GM21723 (cell line): Measurements from ENCODE around the gene GATM.
A peak's percentile ranks its signal among the peaks of the same experiment; 100 is the strongest.

Experiments
- ATAC-seq: cut with Tn5 transposase; IDR thresholded peaks from one replicate; pipeline ENCODE4 v1.9.1; 2021; ENCODE audit warnings: mild to moderate bottlenecking, moderate library complexity; ENCODE audit not compliant: unreplicated experiment

The GATM gene

GRCh38 chr15:45378149-45378912 is at the start of gene GATM:
Gene GATM, minus strand, starts transcription at chr15:45378544. Its CDS starts 91 bp downstream, at chr15:45378453.
- peak; percentile 88 for ATAC-seq

- no peak for ATAC-seq
Measured at GRCh38 chr15:45427085-45427484, 48.7 kb upstream of the GATM start.

- no peak for ATAC-seq
Measured at GRCh38 chr15:45425135-45425534, 46.8 kb upstream of the GATM start.

- ATAC-seq, result no peak
Measured at GRCh38 chr15:45424429-45424828, 46.1 kb upstream of the GATM start.

- no peak for ATAC-seq
Measured at GRCh38 chr15:45417303-45417950, 39.1 kb upstream of the GATM start.

GRCh38 chr15:45414215-45414885 is 36.0 kb upstream of the GATM start:
- ATAC-seq, result no peak

GRCh38 chr15:45409596-45409995 is 31.3 kb upstream of the GATM start:
- ATAC-seq, result no peak

GRCh38 chr15:45407786-45408185 is 29.4 kb upstream of the GATM start:
- no peak for ATAC-seq

- ATAC-seq, result peak; percentile 38
Measured at GRCh38 chr15:45402955-45403877, 24.9 kb upstream of the GATM start.

GRCh38 chr15:45402162-45402954 is 24.0 kb upstream of the GATM start:
- ATAC-seq, result peak; percentile 83

GRCh38 chr15:45401665-45402161 is 23.4 kb upstream of the GATM start:
- ATAC-seq, result peak; percentile 3

GRCh38 chr15:45399381-45400212 is 21.3 kb upstream of the GATM start:
- no peak for ATAC-seq

- no peak for ATAC-seq
Measured at GRCh38 chr15:45397116-45397665, 18.8 kb upstream of the GATM start.

GRCh38 chr15:45395943-45396342 is 17.6 kb upstream of the GATM start:
- no peak for ATAC-seq

GRCh38 chr15:45394681-45395080 is 16.3 kb upstream of the GATM start:
- ATAC-seq, result no peak

GRCh38 chr15:45393851-45394250 is 15.5 kb upstream of the GATM start:
- ATAC-seq, result no peak

GRCh38 chr15:45392584-45392855 is 14.2 kb upstream of the GATM start:
- ATAC-seq, result peak; percentile 5

GRCh38 chr15:45391746-45392583 is 13.6 kb upstream of the GATM start:
- peak; percentile 96 for ATAC-seq
